GM23248 (cell line): ENCODE data around the gene LMOD2. TPM values are rescaled to one million over a fixed set of nuclear protein-coding genes. Genes with fewer than 3 reads are reported as not detected.

Experiments used
- DNase-seq: peaks from one replicate; pipeline ENCODE4 v3.0.0-alpha.2; 2015
- H2AFZ ChIP-seq: fragments of 200-600 bp; sonication (generic); 2 replicates; pipeline ENCODE4 v1.6.1; 2016; ENCODE audit warnings: antibody characterized with exemption
- H3F3A ChIP-seq: fragments of 200-600 bp; sonication (generic); 2 replicates; pipeline ENCODE4 v1.6.1; 2016; ENCODE audit warnings: mild to moderate bottlenecking, antibody characterized with exemption, mixed run types; ENCODE audit not compliant: insufficient read depth
- H3K27ac ChIP-seq: fragments of 200-600 bp; sonication (generic); 2 replicates; pipeline ENCODE4 v1.5.1; 2016; ENCODE audit warnings: mild to moderate bottlenecking
- H3K27me3 ChIP-seq: fragments of 200-600 bp; sonication (generic); replicated peaks from 2 replicates; pipeline ENCODE4 v1.6.1; 2016; ENCODE audit warnings: mild to moderate bottlenecking; ENCODE audit not compliant: insufficient read depth
- H3K36me3 ChIP-seq: fragments of 200-600 bp; sonication (generic); 2 replicates; pipeline ENCODE4 v1.6.1; 2016; ENCODE audit warnings: low read depth, mild to moderate bottlenecking
- H3K4me1 ChIP-seq: fragments of 200-600 bp; sonication (generic); 2 replicates; pipeline ENCODE4 v1.6.1; 2016; ENCODE audit warnings: mild to moderate bottlenecking; ENCODE audit not compliant: insufficient read depth
- H3K4me2 ChIP-seq: fragments of 200-600 bp; sonication (generic); one replicate; pipeline ENCODE4 v1.6.1; 2016; ENCODE audit warnings: mild to moderate bottlenecking; ENCODE audit not compliant: unreplicated experiment
- H3K4me3 ChIP-seq: fragments of 200-600 bp; sonication (generic); 2 replicates; pipeline ENCODE4 v1.5.1; 2016; ENCODE audit warnings: mild to moderate bottlenecking
- H3K79me2 ChIP-seq: fragments of 200-600 bp; sonication (generic); 2 replicates; pipeline ENCODE4 v1.6.1; 2016; ENCODE audit warnings: mild to moderate bottlenecking; ENCODE audit not compliant: insufficient read depth
- H3K9ac ChIP-seq: fragments of 200-600 bp; sonication (generic); 2 replicates; pipeline ENCODE4 v1.6.1; 2016; ENCODE audit warnings: mild to moderate bottlenecking
- H3K9me2 ChIP-seq: fragments of 200-600 bp; sonication (generic); 2 replicates; pipeline ENCODE4 v1.6.1; 2016; ENCODE audit warnings: mixed run types, mild to moderate bottlenecking, moderate library complexity; ENCODE audit not compliant: insufficient read depth
- H3K9me3 ChIP-seq: fragments of 200-600 bp; sonication (generic); one replicate; pipeline ENCODE4 v1.6.1; 2017; ENCODE audit warnings: low read depth
- H4K20me1 ChIP-seq: fragments of 200-600 bp; sonication (generic); 2 replicates; pipeline ENCODE4 v1.6.0; 2016; ENCODE audit not compliant: insufficient read depth
- EZH2 ChIP-seq: fragments of 200-600 bp; sonication (generic); IDR thresholded peaks from 2 replicates; pipeline ENCODE4 v1.6.1; 2018; ENCODE audit warnings: antibody characterized with exemption, mild to moderate bottlenecking; ENCODE audit not compliant: insufficient read depth, poor library complexity, severe bottlenecking
- EZH2phosphoT487 ChIP-seq: fragments of 200-600 bp; sonication (generic); IDR thresholded peaks from 2 replicates; pipeline ENCODE4 v1.6.1; 2018; ENCODE audit warnings: antibody characterized with exemption, moderate library complexity, mild to moderate bottlenecking, low read depth; ENCODE audit not compliant: insufficient read depth
- WGBS, 2 experiments: methylation state at CpG; one replicate each; pipeline ENCODE4 v1.1.6; 2015 to 2017; ENCODE audit warnings: low lambda C conversion rate in 2 of 2, low coverage in 1 of 2; ENCODE audit errors: missing lambda C conversion rate in 2 of 2; 5-methylcytosine and 5-hydroxymethylcytosine counted together
- in situ Hi-C: fragments of 300-500 bp; cut with MboI; formaldehyde crosslinking; loops from 2 replicates; pipeline ENCODE4 v1.15.0; 2020
- polyA plus RNA-seq: library from polyadenylated mRNA; unstranded; fragments of >200 nt; fragmentation: Nextera tagmentation; extraction: Ambion mirVana; gene quantifications from 2 replicates; pipeline ENCODE4 v1.2.1, GENCODE V29; 2016
- total RNA-seq: library from RNA; depleted of rRNA; stranded (reverse); fragments of >200 nt; shearing (Covaris generic); gene quantifications from 2 replicates; pipeline ENCODE4 v1.2.3, GENCODE V29; 2014

LMOD2 gene
- total and polyA plus RNA-seq, 2 experiments from 2014 or later = not detected

GRCh38 chr7:123663200-123663599, 7.5 kb downstream of the LMOD2 start:
- Histone ChIP-seq H3F3A (peaks cover 3% of the 10 kb centered on the region; the same call in 1 of the 2 replicates), H3K27me3 (peaks cover 13% of the 10 kb centered on the region), H3K9me3 (no peaks in the 10 kb centered on the region), H3K9me2 (no peaks in the 10 kb centered on the region), H3K4me3 (no peak overlapping the region), H3K36me3 (no peaks in the 10 kb centered on the region), H3K9ac (no peak overlapping the region), H2AFZ (no peak overlapping the region), H4K20me1 (no peaks in the 10 kb centered on the region), H3K27ac (no peak overlapping the region), H3K4me1 (0 out of 2 replicates have a peak, but pooled peaks cover 6% of the 10 kb centered on the region), H3K4me2 (no peak overlapping the region), H3K79me2 (no peaks in the 10 kb centered on the region)
- in situ Hi-C loops = no loop called here
- WGBS, 2 experiments = 79 to 80% methylated on average over 6 of the region's 6 CpGs
- TF ChIP-seq EZH2phosphoT487 (no peak), EZH2 (no peak)
- DNase-seq = no peak

DNA sequence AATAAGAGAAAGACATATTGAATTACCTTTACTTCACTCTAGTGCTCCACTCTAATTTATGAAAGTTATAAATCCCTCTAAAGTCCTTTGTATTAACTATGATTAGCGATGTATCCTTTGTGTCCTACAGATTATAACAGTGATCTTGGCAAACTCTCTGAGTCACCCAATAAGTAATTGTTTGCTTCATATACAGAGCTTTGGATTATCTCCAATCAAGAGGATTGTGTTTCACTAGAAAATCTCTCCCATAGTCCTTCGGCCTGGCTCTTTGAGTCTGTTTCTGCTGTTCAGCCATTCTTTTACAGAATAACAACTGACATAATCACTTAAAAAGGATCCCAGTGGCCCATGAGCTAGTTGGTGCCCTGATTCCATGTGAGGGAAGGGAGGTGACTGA, 9.5 kb downstream of the LMOD2 start:
- Histone ChIP-seq H3K27ac (no peak overlapping the region), H3K9me3 (no peaks in the 10 kb centered on the region), H3K9me2 (no peaks in the 10 kb centered on the region), H3F3A (peaks cover 3% of the 10 kb centered on the region; the same call in 1 of the 2 replicates), H2AFZ (no peak overlapping the region), H3K79me2 (no peaks in the 10 kb centered on the region), H3K4me3 (no peak overlapping the region), H4K20me1 (no peaks in the 10 kb centered on the region), H3K27me3 (peaks cover 8% of the 10 kb centered on the region), H3K4me1 (0 out of 2 replicates have a peak, but pooled peaks cover 6% of the 10 kb centered on the region), H3K36me3 (no peaks in the 10 kb centered on the region), H3K9ac (no peak overlapping the region), H3K4me2 (no peak overlapping the region)
- TF ChIP-seq EZH2 (no peak), EZH2phosphoT487 (no peak)
- DNase-seq = no peak
- in situ Hi-C loops = no loop called here
- WGBS, 2 experiments = 52 to 57% methylated on average over 2 of the region's 2 CpGs

DNA sequence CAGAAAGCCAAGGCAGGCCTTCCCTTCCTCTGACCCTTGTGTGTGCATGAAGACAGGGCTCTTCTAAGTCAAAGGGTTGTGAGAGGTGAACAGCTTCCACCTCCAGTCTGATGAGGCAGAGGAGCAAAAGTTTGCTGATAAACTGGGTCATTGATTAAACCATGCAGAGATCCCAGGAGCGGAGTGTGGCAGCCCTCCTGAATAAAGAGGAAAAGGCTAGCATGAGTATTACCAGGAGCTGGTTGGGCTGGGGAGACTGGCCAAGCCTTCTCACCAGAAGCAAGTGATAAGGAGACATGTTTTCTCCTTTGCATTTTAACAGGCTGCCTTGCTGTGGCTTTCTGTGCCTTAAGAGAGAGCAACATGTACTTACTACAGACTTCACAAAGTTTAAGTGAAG, 10.2 kb downstream of the LMOD2 start:
- Histone ChIP-seq H3K27ac (no peak overlapping the region), H3K4me1 (0 out of 2 replicates have a peak, but pooled peaks cover 6% of the 10 kb centered on the region), H3K4me3 (no peak overlapping the region), H3F3A (peaks cover 3% of the 10 kb centered on the region; the same call in 1 of the 2 replicates), H2AFZ (no peak overlapping the region), H3K9ac (no peak overlapping the region), H3K9me2 (no peaks in the 10 kb centered on the region), H3K4me2 (no peak overlapping the region), H3K27me3 (peaks cover 8% of the 10 kb centered on the region), H3K79me2 (no peaks in the 10 kb centered on the region), H3K9me3 (no peaks in the 10 kb centered on the region), H4K20me1 (no peaks in the 10 kb centered on the region), H3K36me3 (no peaks in the 10 kb centered on the region)
- 50 to 57% methylated on average over 1 of the region's 1 CpG for WGBS, 2 experiments
- TF ChIP-seq EZH2 = no peak
- TF ChIP-seq EZH2phosphoT487 = no peak
- in situ Hi-C loops = no loop called here
- no peak for DNase-seq

DNA sequence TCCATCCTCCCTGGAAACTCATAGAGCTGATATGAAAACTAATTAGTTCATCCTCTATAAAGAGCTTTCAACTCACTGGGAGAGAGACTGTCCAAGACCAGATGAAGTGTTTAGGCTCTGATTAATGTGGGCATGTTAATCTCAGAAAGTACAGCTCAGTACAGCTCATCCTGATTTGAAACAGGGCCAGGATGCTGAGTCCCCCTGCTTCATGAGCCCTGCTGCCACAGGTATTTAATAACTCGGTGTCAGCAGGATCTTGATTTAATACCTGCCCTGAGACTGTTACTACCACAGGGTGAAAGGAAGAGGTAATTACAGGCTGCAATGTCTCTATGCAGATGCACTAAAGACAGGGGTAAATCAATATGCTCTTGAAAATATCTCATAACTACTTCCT, 10.8 kb downstream of the LMOD2 start:
- H3K9me3 ChIP-seq = no peaks in the 10 kb centered on the region
- 5% methylated on average over 1 of the region's 1 CpG for WGBS, 2 experiments
- no peak for TF ChIP-seq EZH2
- TF ChIP-seq EZH2phosphoT487 = no peak
- peaks cover 3% of the 10 kb centered on the region; the same call in 1 of the 2 replicates for H3K27me3 ChIP-seq
- no peak for DNase-seq
- peaks cover 3% of the 10 kb centered on the region; the same call in 1 of the 2 replicates for H3F3A ChIP-seq
- H3K36me3 ChIP-seq = no peaks in the 10 kb centered on the region
- 0 out of 2 replicates have a peak, but pooled peaks cover 6% of the 10 kb centered on the region for H3K4me1 ChIP-seq
- H3K4me2 ChIP-seq = no peak overlapping the region
- H4K20me1 ChIP-seq = no peaks in the 10 kb centered on the region
- in situ Hi-C loops = no loop called here
- no peaks in the 10 kb centered on the region for H3K79me2 ChIP-seq
- H3K9ac ChIP-seq = no peak overlapping the region
- no peak overlapping the region for H2AFZ ChIP-seq
- no peaks in the 10 kb centered on the region for H3K9me2 ChIP-seq
- H3K27ac ChIP-seq = no peak overlapping the region
- H3K4me3 ChIP-seq = no peak overlapping the region

- TF ChIP-seq EZH2phosphoT487 (no peak), EZH2 (no peak)
- WGBS, 2 experiments = 88 to 92% methylated on average over 7 of the region's 7 CpGs
- DNase-seq = no peak
- no peaks in the 10 kb centered on the region for H3K9me2 ChIP-seq
- no peaks in the 10 kb centered on the region for H3K9me3 ChIP-seq
- H4K20me1 ChIP-seq = no peaks in the 10 kb centered on the region
- H3F3A ChIP-seq = peaks cover 10% of the 10 kb centered on the region
- H3K79me2 ChIP-seq = no peaks in the 10 kb centered on the region
- H3K36me3 ChIP-seq = no peaks in the 10 kb centered on the region
- in situ Hi-C loops = no loop called here
- no peak overlapping the region for H3K4me2 ChIP-seq
- peaks cover 16% of the 10 kb centered on the region for H3K4me1 ChIP-seq
- H3K27me3 ChIP-seq = no peaks in the 10 kb centered on the region; the same call in 1 of the 2 replicates
- no peak overlapping the region for H3K9ac ChIP-seq
- no peak overlapping the region for H3K27ac ChIP-seq
- no peak overlapping the region for H3K4me3 ChIP-seq
- no peak overlapping the region for H2AFZ ChIP-seq
Measured at GRCh38 chr7:123669485-123669884, 13.8 kb downstream of the LMOD2 start.
